OCI-LY3 (cell line): ENCODE results near the gene MED27.

Experiments
- H2AFZ ChIP-seq: fragments of 200-600, 300-600 bp; shearing (Covaris generic); 2 replicates; pipeline ENCODE4 v1.6.0; 2014; ENCODE audit warnings: antibody characterized with exemption, low read depth, low read length
- H3K27ac ChIP-seq: fragments of 200-600, 300-600 bp; sonication (generic); 2 replicates; pipeline ENCODE4 v1.5.1; 2014; ENCODE audit warnings: mild to moderate bottlenecking, low read length, moderate library complexity, mixed read lengths
- H3K27me3 ChIP-seq: fragments of 200-600, 300-600 bp; sonication (generic); 2 replicates; pipeline ENCODE4 v1.6.1; 2014; ENCODE audit warnings: low read depth, low read length, mixed read lengths
- H3K36me3 ChIP-seq: fragments of 200-600, 300-600 bp; sonication (generic); replicated peaks from 2 replicates; pipeline ENCODE3; 2014; ENCODE audit warnings: low read depth, low read length, mixed read lengths
- H3K4me1 ChIP-seq: fragments of 300-600, 200-600 bp; sonication (generic); 2 replicates; pipeline ENCODE4 v1.6.1; 2014; ENCODE audit warnings: low read length, mixed read lengths
- H3K4me2 ChIP-seq: fragments of 200-600, 300-600 bp; sonication (generic); 2 replicates; pipeline ENCODE4 v1.6.1; 2014; ENCODE audit warnings: low read length, mixed read lengths
- H3K4me3 ChIP-seq: fragments of 300-600, 200-600 bp; sonication (generic); 2 replicates; pipeline ENCODE4 v1.5.1; 2014; ENCODE audit warnings: antibody characterized with exemption, mild to moderate bottlenecking, low read length, moderate library complexity
- H3K79me2 ChIP-seq: fragments of 300-600, 200-600 bp; shearing (Covaris generic); 2 replicates; pipeline ENCODE4 v1.6.1; 2014; ENCODE audit warnings: mild to moderate bottlenecking, low read length, mixed read lengths
- H3K9ac ChIP-seq: fragments of 300-600, 200-600 bp; shearing (Covaris generic); 2 replicates; pipeline ENCODE4 v1.6.0; 2014; ENCODE audit warnings: mild to moderate bottlenecking, low read length, moderate library complexity
- H3K9me3 ChIP-seq: fragments of 200-600, 300-600 bp; shearing (Covaris generic); 2 replicates; pipeline ENCODE4 v1.6.1; 2014; ENCODE audit warnings: low read length, mixed read lengths; ENCODE audit not compliant: insufficient read depth
- H4K20me1 ChIP-seq: fragments of 200-600, 300-600 bp; sonication (generic); 2 replicates; pipeline ENCODE4 v1.6.1; 2016; ENCODE audit warnings: low read length, mixed read lengths; ENCODE audit not compliant: insufficient read depth
- CTCF ChIP-seq: fragments of 200-600, 300-600 bp; sonication (generic); IDR thresholded peaks from 2 replicates; pipeline ENCODE4 v1.5.1; 2014; ENCODE audit warnings: antibody characterized with exemption, low read length, low read depth
- EZH2phosphoT487 ChIP-seq: fragments of 200-600 bp; shearing (Covaris generic); IDR thresholded peaks from 2 replicates; pipeline ENCODE4 v1.6.1; 2018; ENCODE audit warnings: antibody characterized with exemption, mixed run types, low read depth

MED27 gene

DNA sequence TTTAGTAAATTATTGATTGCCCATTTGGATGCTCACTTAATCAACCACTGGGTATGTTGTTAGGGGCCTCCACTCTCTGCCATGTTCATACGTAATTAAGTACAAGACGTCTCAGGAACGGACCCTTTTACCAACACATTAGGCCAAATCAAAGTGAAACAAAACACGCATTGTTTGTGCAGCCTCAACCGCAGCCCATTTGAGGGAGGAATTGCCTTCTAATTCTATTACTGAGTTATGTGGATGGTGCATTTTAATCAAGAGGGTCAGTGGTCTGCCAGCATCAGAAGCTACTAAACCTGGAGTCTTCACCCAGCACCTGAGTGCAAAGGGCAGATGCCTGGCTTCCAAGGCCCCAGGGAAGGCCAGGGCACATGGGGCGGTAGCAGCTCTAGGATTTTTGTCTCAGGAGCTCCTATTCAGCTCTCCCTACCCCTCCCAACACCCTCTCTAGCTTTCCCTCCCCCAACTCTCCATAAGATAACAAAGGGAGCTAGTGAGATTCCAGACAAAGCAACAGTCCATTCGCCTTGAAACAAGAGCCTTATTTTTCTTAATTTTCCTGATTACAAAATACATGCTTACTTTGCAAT is 7.9 kb upstream of the MED27 start:
- H3K27me3 ChIP-seq: peaks cover 18% of the 10 kb centered on the region; the same call in 1 of the 2 replicates
- no peak overlapping the region for H3K27ac ChIP-seq
- H3K4me1 ChIP-seq: no peaks in the 10 kb centered on the region
- no peaks in the 10 kb centered on the region for H3K36me3 ChIP-seq
- H3K9ac ChIP-seq: no peak overlapping the region
- TF ChIP-seq EZH2phosphoT487 (no peak), CTCF (no peak)
- no peaks in the 10 kb centered on the region for H3K9me3 ChIP-seq
- no peak overlapping the region for H3K4me3 ChIP-seq
- no peak overlapping the region for H3K4me2 ChIP-seq
- no peaks in the 10 kb centered on the region for H3K79me2 ChIP-seq
- no peak overlapping the region for H2AFZ ChIP-seq
- H4K20me1 ChIP-seq: no peaks in the 10 kb centered on the region

GRCh38 chr9:132082188-132082587 is 2.5 kb upstream of the MED27 start:
- no peak overlapping the region for H3K9ac ChIP-seq
- no peaks in the 10 kb centered on the region for H3K9me3 ChIP-seq
- no peak overlapping the region for H2AFZ ChIP-seq
- no peak overlapping the region for H3K27ac ChIP-seq
- no peak overlapping the region for H3K4me2 ChIP-seq
- TF ChIP-seq CTCF: no peak
- no peak for TF ChIP-seq EZH2phosphoT487
- H3K36me3 ChIP-seq: peaks cover under 1% of the 10 kb centered on the region
- H3K4me3 ChIP-seq: no peak overlapping the region
- peaks cover 20% of the 10 kb centered on the region for H3K79me2 ChIP-seq
- H4K20me1 ChIP-seq: no peaks in the 10 kb centered on the region; the same call in 1 of the 2 replicates
- peaks cover 14% of the 10 kb centered on the region for H3K4me1 ChIP-seq
- peaks cover 14% of the 10 kb centered on the region; the same call in 1 of the 2 replicates for H3K27me3 ChIP-seq

DNA sequence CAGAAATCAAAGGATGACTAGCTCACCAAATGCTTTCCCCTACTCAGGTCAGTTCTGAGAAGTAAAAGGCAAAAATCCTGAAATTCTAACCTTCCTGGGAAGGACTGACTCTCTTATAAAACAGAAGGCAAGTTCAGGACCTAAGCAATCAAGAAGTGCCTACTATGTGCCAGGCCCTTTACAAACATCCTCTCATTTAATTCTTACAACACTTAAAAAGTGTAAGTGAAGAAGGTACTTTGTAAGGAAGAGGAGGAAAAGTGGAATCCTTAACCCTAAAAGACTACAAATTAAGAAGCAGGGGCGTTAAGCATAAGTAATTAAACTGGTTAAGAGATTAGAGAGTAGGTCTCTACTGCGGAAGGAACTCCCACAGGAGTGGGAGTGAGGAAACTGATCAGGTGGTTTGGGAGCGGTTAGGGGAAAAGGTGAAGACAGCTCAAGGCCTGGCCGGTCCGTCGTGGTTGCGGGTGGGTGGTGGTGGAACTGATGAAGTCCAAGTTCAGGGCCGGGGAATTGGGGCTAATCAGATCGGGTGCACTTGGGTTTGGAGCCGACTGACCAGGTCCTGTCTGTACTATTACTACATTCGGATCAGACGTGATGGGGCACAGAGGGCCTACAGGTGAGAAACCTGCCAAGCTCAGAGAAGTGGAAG is 839 bp downstream of the MED27 start:
- TF ChIP-seq EZH2phosphoT487: no peak
- no peak for TF ChIP-seq CTCF
- peaks cover 7% of the 10 kb centered on the region; the same call in 1 of the 2 replicates for H4K20me1 ChIP-seq
- H3K9me3 ChIP-seq: no peaks in the 10 kb centered on the region
- no peaks in the 10 kb centered on the region for H3K27me3 ChIP-seq
- peaks cover 15% of the 10 kb centered on the region for H3K36me3 ChIP-seq
- H3K4me2 ChIP-seq: peak overlapping the region; percentile 95
- peak overlapping the region; percentile 64 for H3K9ac ChIP-seq
- peaks cover 29% of the 10 kb centered on the region for H3K79me2 ChIP-seq
- H2AFZ ChIP-seq: no peak overlapping the region; the same call in 1 of the 2 replicates
- no peak overlapping the region for H3K27ac ChIP-seq
- peaks cover 14% of the 10 kb centered on the region for H3K4me1 ChIP-seq
- H3K4me3 ChIP-seq: peak overlapping the region; percentile 82

GRCh38 chr9:132077881-132078698 is 1.6 kb downstream of the MED27 start:
- peaks cover 33% of the 10 kb centered on the region for H3K79me2 ChIP-seq
- H3K9ac ChIP-seq: no peak overlapping the region

More at GRCh38 chr9:132077881-132078698, 1.6 kb downstream of the MED27 start:
- Histone ChIP-seq H3K27me3 (no peaks in the 10 kb centered on the region), H3K9me3 (no peaks in the 10 kb centered on the region), H3K36me3 (peaks cover 18% of the 10 kb centered on the region), H3K4me2 (peak overlapping the region; percentile 95), H3K4me1 (peaks cover 14% of the 10 kb centered on the region), H2AFZ (no peak overlapping the region), H3K4me3 (peak overlapping the region; percentile 82), H3K27ac (no peak overlapping the region), H4K20me1 (peaks cover 10% of the 10 kb centered on the region; the same call in 1 of the 2 replicates)
- TF ChIP-seq EZH2phosphoT487: no peak
